IMR-90 (cell line): ENCODE data around the gene NELL2. TPM values are rescaled to one million over a fixed set of nuclear protein-coding genes. Genes with fewer than 3 reads are reported as not detected.

Experiments
- ATAC-seq: fragments of 200-7000 bp; cut with Tn5 transposase; 2 replicates; pipeline ENCODE4 v1.9.1; 2020; ENCODE audit warnings: low read depth, mild to moderate bottlenecking, moderate library complexity
- BruUV-seq: library from RNA; stranded (reverse); fragments of 400-500 nt; replicated peaks from 2 replicates; lab custom pipeline; 2021; lab: Mats Ljungman, UMichigan
- CTCF ChIA-PET: fragments of 300-600 bp; formaldehyde crosslinking; extraction: SDS; loops from one replicate; lab custom pipeline; 2021; ENCODE audit warnings: antibody characterized with exemption; lab: Yijun Ruan, JAX
- POLR2A ChIA-PET: fragments of 300-600 bp; sonication (Branson Sonifier 250); formaldehyde crosslinking; loops from one replicate; lab custom pipeline; 2022; ENCODE audit warnings: antibody characterized with exemption; ENCODE audit not compliant: unreplicated experiment; lab: Charles Lee
- DNase-seq: peaks from one replicate; pipeline ENCODE4 v3.0.0; 2013
- H2AFZ ChIP-seq: replicated peaks from 2 replicates; pipeline ENCODE3; 2013; ENCODE audit warnings: low read length, mild to moderate bottlenecking; ENCODE audit not compliant: poor library complexity
- H2AK5ac ChIP-seq: 2 replicates; pipeline ENCODE4 v1.6.1; 2013; ENCODE audit warnings: low read depth, low read length, inconsistent platforms
- H2AK9ac ChIP-seq: replicated peaks from 2 replicates; pipeline ENCODE3; 2013; ENCODE audit warnings: mild to moderate bottlenecking, low read depth, low read length, moderate library complexity; ENCODE audit not compliant: poor library complexity
- H2BK120ac ChIP-seq: 2 replicates; pipeline ENCODE4 v1.6.1; 2013; ENCODE audit warnings: low read depth, low read length, inconsistent platforms
- H2BK15ac ChIP-seq: 3 replicates; pipeline ENCODE4 v1.6.1; 2013; ENCODE audit warnings: low read depth, low read length, inconsistent platforms
- H2BK20ac ChIP-seq: 2 replicates; pipeline ENCODE4 v1.6.1; 2013; ENCODE audit warnings: low read depth, mild to moderate bottlenecking, inconsistent platforms, low read length, moderate library complexity
- H2BK5ac ChIP-seq: 2 replicates; pipeline ENCODE4 v1.6.1; 2013; ENCODE audit warnings: mild to moderate bottlenecking, low read depth, low read length, inconsistent platforms; ENCODE audit not compliant: poor library complexity, severe bottlenecking
- H3K14ac ChIP-seq: replicated peaks from 2 replicates; pipeline ENCODE4 v1.6.1; 2013; ENCODE audit warnings: low read depth, low read length, inconsistent platforms
- H3K18ac ChIP-seq: 2 replicates; pipeline ENCODE4 v1.6.1; 2013; ENCODE audit warnings: low read depth, low read length, control low read depth
- H3K23ac ChIP-seq: 2 replicates; pipeline ENCODE4 v1.6.1; 2013; ENCODE audit warnings: low read depth, low read length, inconsistent platforms
- H3K27ac ChIP-seq: 2 replicates; pipeline ENCODE4 v1.5.1; 2013; ENCODE audit warnings: mild to moderate bottlenecking, control low read depth, low read length; ENCODE audit not compliant: insufficient read depth
- H3K27me3 ChIP-seq: 2 replicates; pipeline ENCODE4 v1.6.1; 2013; ENCODE audit warnings: low read length; ENCODE audit not compliant: control insufficient read depth, insufficient read depth
- H3K36me3 ChIP-seq: 2 replicates; pipeline ENCODE4 v1.6.1; 2013; ENCODE audit warnings: low read length, mixed read lengths; ENCODE audit not compliant: control insufficient read depth, insufficient read depth
- H3K4ac ChIP-seq: 2 replicates; pipeline ENCODE4 v1.6.1; 2013; ENCODE audit warnings: low read depth, low read length, inconsistent platforms
- H3K4me1 ChIP-seq: 2 replicates; pipeline ENCODE4 v1.6.1; 2013; ENCODE audit warnings: low read length, mixed read lengths; ENCODE audit not compliant: control insufficient read depth, insufficient read depth
- H3K4me2 ChIP-seq: 2 replicates; pipeline ENCODE4 v1.6.1; 2013; ENCODE audit warnings: low read depth, mild to moderate bottlenecking, control low read depth, low read length, moderate library complexity
- H3K4me3 ChIP-seq: 2 replicates; pipeline ENCODE4 v1.5.1; 2013; ENCODE audit warnings: low read depth, mild to moderate bottlenecking, control low read depth, low read length, moderate library complexity; ENCODE audit not compliant: insufficient read depth
- H3K56ac ChIP-seq: 2 replicates; pipeline ENCODE4 v1.6.1; 2013; ENCODE audit warnings: low read length, inconsistent platforms; ENCODE audit not compliant: insufficient read depth; ENCODE audit errors: extremely low read depth
- H3K79me1 ChIP-seq, 2 experiments: 2 replicates each; pipeline ENCODE4 v1.6.1; 2013; ENCODE audit warnings: low read length in 2 of 2, inconsistent platforms in 1 of 2, low read depth in 1 of 2
- H3K9ac ChIP-seq: 2 replicates; pipeline ENCODE4 v1.6.1; 2013; ENCODE audit warnings: low read depth, low read length, control low read depth
- H3K9me1 ChIP-seq: 2 replicates; pipeline ENCODE4 v1.6.1; 2013; ENCODE audit warnings: low read length, inconsistent platforms; ENCODE audit not compliant: insufficient read depth
- H3K9me3 ChIP-seq: 2 replicates; pipeline ENCODE4 v1.6.1; 2013; ENCODE audit warnings: low read length; ENCODE audit not compliant: control insufficient read depth, insufficient read depth
- H4K20me1 ChIP-seq: 2 replicates; pipeline ENCODE4 v1.6.1; 2013; ENCODE audit warnings: low read length, inconsistent platforms; ENCODE audit not compliant: insufficient read depth
- H4K5ac ChIP-seq: 2 replicates; pipeline ENCODE4 v1.6.1; 2013; ENCODE audit warnings: mild to moderate bottlenecking, low read depth, low read length, control low read depth
- H4K8ac ChIP-seq, 2 experiments: 2 replicates each; pipeline ENCODE4 v1.6.1; 2013; ENCODE audit warnings: low read depth in 2 of 2, low read length in 2 of 2, control low read depth in 1 of 2, inconsistent platforms in 1 of 2
- H4K91ac ChIP-seq: 2 replicates; pipeline ENCODE4 v1.6.1; 2013; ENCODE audit warnings: low read depth, low read length, inconsistent platforms; ENCODE audit not compliant: insufficient read depth
- BHLHE40 ChIP-seq: fragments of 150-350 bp; IDR thresholded peaks from 2 replicates; pipeline ENCODE4 v1.6.1; 2016; ENCODE audit warnings: mild to moderate bottlenecking, low read depth, low read length
- CEBPB ChIP-seq: IDR thresholded peaks from 2 replicates; pipeline ENCODE4 v1.6.1; 2012; ENCODE audit warnings: low read depth, low read length, improper control_type of control experiment
- CHD1 ChIP-seq: IDR thresholded peaks from 2 replicates; pipeline ENCODE4 v1.6.1; 2012; ENCODE audit warnings: low read depth, low read length, improper control_type of control experiment
- CTCF ChIP-seq: conservative IDR thresholded peaks from 2 replicates; pipeline ENCODE4 v1.5.1; 2012; ENCODE audit warnings: mild to moderate bottlenecking, low read depth, low read length, improper control_type of control experiment
- ELK1 ChIP-seq: fragments of 150-350 bp; IDR thresholded peaks from 2 replicates; pipeline ENCODE4 v1.6.1; 2016; ENCODE audit warnings: low read depth, mild to moderate bottlenecking, low read length, moderate library complexity, borderline replicate concordance
- FOS ChIP-seq: fragments of 150-350 bp; IDR thresholded peaks from 2 replicates; pipeline ENCODE4 v1.6.1; 2016; ENCODE audit warnings: low read depth, low read length
- MAFK ChIP-seq: IDR thresholded peaks from 2 replicates; pipeline ENCODE4 v1.6.1; 2012; ENCODE audit warnings: low read depth, low read length, improper control_type of control experiment
- MAZ ChIP-seq: IDR thresholded peaks from 2 replicates; pipeline ENCODE4 v1.6.1; 2012; ENCODE audit warnings: low read depth, mild to moderate bottlenecking, low read length, improper control_type of control experiment, moderate library complexity, borderline replicate concordance
- MXI1 ChIP-seq: IDR thresholded peaks from 2 replicates; pipeline ENCODE4 v1.6.1; 2012; ENCODE audit warnings: low read depth, mild to moderate bottlenecking, low read length, moderate library complexity, borderline replicate concordance
- NFE2L2 ChIP-seq: fragments of 150-350 bp; IDR thresholded peaks from 2 replicates; pipeline ENCODE4 v1.6.1; 2016; ENCODE audit warnings: low read depth, mild to moderate bottlenecking, low read length
- POLR2A ChIP-seq: IDR thresholded peaks from 2 replicates; pipeline ENCODE4 v1.6.1; 2012; ENCODE audit warnings: mild to moderate bottlenecking, low read depth, low read length
- RAD21 ChIP-seq: IDR thresholded peaks from 2 replicates; pipeline ENCODE4 v1.6.1; 2012; ENCODE audit warnings: low read length, improper control_type of control experiment
- RFX5 ChIP-seq: IDR thresholded peaks from 2 replicates; pipeline ENCODE4 v1.8.0; 2012; ENCODE audit warnings: low read depth, mild to moderate bottlenecking, low read length, moderate library complexity
- USF2 ChIP-seq: fragments of 150-350 bp; IDR thresholded peaks from 2 replicates; pipeline ENCODE4 v1.6.1; 2017; ENCODE audit warnings: mild to moderate bottlenecking, antibody characterized with exemption, low read length, low read depth
- WGBS, 2 experiments: methylation state at CpG; one replicate each; pipeline versions ENCODE4 v1.1.5 to v1.1.7; 2013; ENCODE audit warnings: missing lambda C conversion rate in 2 of 2; ENCODE audit not compliant: insufficient read length in 1 of 2; ENCODE audit errors: extremely low coverage in 2 of 2; 5-methylcytosine and 5-hydroxymethylcytosine counted together
- dilution Hi-C: fragments of 300-500 bp; cut with HindIII; formaldehyde crosslinking; loops from one replicate; pipeline ENCODE4 v1.14.3; 2018; ENCODE audit warnings: low sequenced_read_pairs; ENCODE audit not compliant: unreplicated experiment
- in situ Hi-C: fragments of 300-500 bp; cut with MboI; formaldehyde crosslinking; loops from 3 replicates; pipeline ENCODE4 v1.14.3; 2019; ENCODE audit warnings: low sequenced_read_pairs, inconsistent platforms, mixed read lengths
- intact Hi-C: fragments of 100-400 bp; cut with micrococcal nuclease; formaldehyde crosslinking; loops from 2 replicates; pipeline ENCODE4 v1.10.0; 2022
- polyA plus RNA-seq, 3 experiments: library from polyadenylated mRNA; depleted of rRNA; stranded (reverse); fragments of >200 nt; gene quantifications; 2 replicates each; pipeline ENCODE4 v1.2.3, GENCODE V29; 2012; ENCODE audit warnings: low replicate concordance in 1 of 3
- total RNA-seq: library from RNA; depleted of rRNA; stranded (reverse); fragments of >200 nt; gene quantifications from 2 replicates; pipeline ENCODE4 v1.2.3, GENCODE V29; 2012

The NELL2 gene
- total and polyA plus RNA-seq, 2 of the 4 experiments (the other 2 are of a cell fraction), result 0.18 to 0.26 TPM

GRCh38 chr12:44647917-44648690, 228.0 kb downstream of the NELL2 start:
- Histone ChIP-seq H4K20me1 (no peaks in the 10 kb centered on the region), H3K36me3 (no peaks in the 10 kb centered on the region), H3K23ac (no peak overlapping the region), H2BK5ac (no peak overlapping the region), H3K4me3 (no peak overlapping the region), H4K91ac (no peak overlapping the region), H4K8ac (no peak overlapping the region), H4K5ac (no peak overlapping the region), H2AK9ac (no peak overlapping the region), H2BK120ac (no peak overlapping the region), H3K14ac (no peak overlapping the region), H2AK5ac (no peak overlapping the region), H3K9ac (no peak overlapping the region), H3K4ac (no peak overlapping the region), H3K18ac (no peak overlapping the region), H3K9me3 (no peaks in the 10 kb centered on the region; the same call in 1 of the 2 replicates), H3K4me2 (no peak overlapping the region), H3K9me1 (no peaks in the 10 kb centered on the region), H3K27ac (no peak overlapping the region), H2BK20ac (no peak overlapping the region), H2AFZ (no peak overlapping the region), H3K56ac (no peak overlapping the region), H2BK15ac (no peak overlapping the region), H3K27me3 (no peaks in the 10 kb centered on the region), H3K79me1 (no peaks in the 10 kb centered on the region), H3K4me1 (no peaks in the 10 kb centered on the region)
- in situ Hi-C loops, result no loop called here
- intact Hi-C loops, result no loop called here
- BruUV-seq, result no TSS peak
- DNase-seq (no peak), ATAC-seq (no peak)
- ChIA-PET POLR2A (no interaction called here), CTCF (no interaction called here)
- TF ChIP-seq CEBPB, result no peak
- no peak for TF ChIP-seq USF2
- no peak for TF ChIP-seq NFE2L2
- no peak for TF ChIP-seq MXI1
- TF ChIP-seq BHLHE40, result no peak
- no peak for TF ChIP-seq POLR2A
- TF ChIP-seq RFX5, result no peak
- no peak for TF ChIP-seq FOS
- TF ChIP-seq CTCF, result no peak
- TF ChIP-seq MAFK, result no peak
- no peak for TF ChIP-seq ELK1
- TF ChIP-seq CHD1, result no peak
- no peak for TF ChIP-seq MAZ
- no peak for TF ChIP-seq RAD21
- dilution Hi-C loops, result no loop called here
- 0% methylated on average over 1 of the region's 5 CpGs; no CpG with 5 or more reads in 1 of the 2 experiments for WGBS, 2 experiments
